ENCODE results near the gene AP1G1. TPM values are rescaled to one million over a fixed set of nuclear protein-coding genes. Genes with fewer than 3 reads are reported as not detected.
"Not testable (repeated sequence)": the region's sequence is repeated elsewhere in the genome, so short reads cannot be mapped to it uniquely, and the experiment has no call there.

Gene AP1G1
- total RNA-seq, 1 donor, result 80.5 TPM

GRCh38 chr16:71811261-71811803 is 2.7 kb upstream of the AP1G1 start:
- no peak for TF ChIP-seq CTCF (IDR thresholded peaks at IDR 0.05; ENCODE audit: insufficient read depth, low read length)
- no peak for DNase-seq (ENCODE audit: low read depth)

GRCh38 chr16:71810155-71810530 is 1.5 kb upstream of the AP1G1 start:
- not testable (repeated sequence) for H3K4me3 ChIP-seq (ENCODE audit: low read depth, low read length); DNase-seq (ENCODE audit: low read depth)

More at GRCh38 chr16:71811261-71811803, 2.7 kb upstream of the AP1G1 start:
- H3K4me3 ChIP-seq (ENCODE audit: low read depth, low read length), result no peak overlapping the region

- no peak for TF ChIP-seq CTCF (IDR thresholded peaks at IDR 0.05; ENCODE audit: insufficient read depth, low read length)
- peak overlapping the region; percentile 91 for H3K4me3 ChIP-seq (ENCODE audit: low read depth, low read length)
- peak; percentile 23 for DNase-seq (ENCODE audit: low read depth)
Measured at GRCh38 chr16:71807905-71808592, 585 bp downstream of the AP1G1 start.

GRCh38 chr16:71803305-71803690 is 5.3 kb downstream of the AP1G1 start:
- H3K4me3 ChIP-seq (ENCODE audit: low read depth, low read length), result no peak overlapping the region
- no peak for TF ChIP-seq CTCF (IDR thresholded peaks at IDR 0.05; ENCODE audit: insufficient read depth, low read length)
- no peak for DNase-seq (ENCODE audit: low read depth)

- no peak for TF ChIP-seq CTCF (IDR thresholded peaks at IDR 0.05; ENCODE audit: insufficient read depth, low read length)
- DNase-seq (ENCODE audit: low read depth), result no peak
- H3K4me3 ChIP-seq (ENCODE audit: low read depth, low read length), result no peak overlapping the region
Measured at GRCh38 chr16:71796501-71797097, 12.0 kb downstream of the AP1G1 start.

GRCh38 chr16:71794943-71795342 is 13.7 kb downstream of the AP1G1 start:
- DNase-seq (ENCODE audit: low read depth), result no peak
- no peak for TF ChIP-seq CTCF (IDR thresholded peaks at IDR 0.05; ENCODE audit: insufficient read depth, low read length)
- H3K4me3 ChIP-seq (ENCODE audit: low read depth, low read length), result no peak overlapping the region

GRCh38 chr16:71794018-71794417 is 14.6 kb downstream of the AP1G1 start:
- no peak overlapping the region for H3K4me3 ChIP-seq (ENCODE audit: low read depth, low read length)
- DNase-seq (ENCODE audit: low read depth), result no peak
- TF ChIP-seq CTCF (IDR thresholded peaks at IDR 0.05; ENCODE audit: insufficient read depth, low read length), result no peak
